K562 (cell line): ENCODE data around the gene SERPINA12. TPM values are rescaled to one million over a fixed set of nuclear protein-coding genes. Genes with fewer than 3 reads are reported as not detected.

Experiments
- FOXK1 ChIP-seq: sonication (generic); formaldehyde crosslinking; IDR thresholded peaks from 2 replicates; pipeline ENCODE4 v1.8.0; 2022; ENCODE audit warnings: missing genetic modification reagents, mild to moderate bottlenecking, borderline replicate concordance
- HMGN3 ChIP-seq: IDR thresholded peaks from 2 replicates; pipeline ENCODE4 v1.6.1; 2011; ENCODE audit warnings: borderline replicate concordance, low read depth, mild to moderate bottlenecking, mixed read lengths, low read length; ENCODE audit not compliant: insufficient read length; ENCODE audit errors: extremely low read depth
- MIER1 ChIP-seq: fragments of 450-650 bp; IDR thresholded peaks from 2 replicates; pipeline ENCODE4 v1.6.1; 2016; ENCODE audit warnings: antibody characterized with exemption, mild to moderate bottlenecking, low read depth
- PHF20 ChIP-seq: fragments of 450-650 bp; IDR thresholded peaks from 2 replicates; pipeline ENCODE4 v1.6.1; 2018; ENCODE audit not compliant: partially characterized antibody
- PRPF4 ChIP-seq: fragments of 200-400 bp; formaldehyde crosslinking; IDR thresholded peaks from one replicate; pipeline ENCODE4 v1.6.1; 2017; ENCODE audit warnings: low read length, low read depth, mild to moderate bottlenecking; ENCODE audit not compliant: insufficient read depth, poor library complexity, severe bottlenecking
- SMARCE1 ChIP-seq: fragments of 450-650 bp; IDR thresholded peaks from 2 replicates; pipeline ENCODE4 v1.7.1; 2016; ENCODE audit warnings: mild to moderate bottlenecking
- polyA plus RNA-seq, 8 experiments: library from polyadenylated mRNA; depleted of rRNA in 4 of 8; stranded (reverse) in 5 of 8; unstranded in 3 of 8; fragments of >200 nt; fragmentation: Nextera tagmentation in 2 of 8; fragmentation: Illumina TruSeq in 1 of 8; extraction: Ambion mirVana in 2 of 8; extraction: Trizol in 1 of 8; gene quantifications; 2 replicates each; pipeline versions ENCODE4 v1.2.1 to v1.2.3, GENCODE V29; 2011 to 2014; ENCODE audit warnings: inconsistent platforms in 1 of 8, missing spikeins in 1 of 8
- total RNA-seq, 7 experiments: library from RNA; depleted of rRNA in 6 of 7; stranded (reverse); fragments of >200 nt in 6 of 7; fragmentation: Illumina TruSeq in 2 of 7; extraction: Trizol in 2 of 7; gene quantifications; 2 replicates each; pipeline versions ENCODE4 v1.2.1 to v1.2.3, GENCODE V29; 2011 to 2021; ENCODE audit warnings: low replicate concordance in 1 of 7
- TF ChIP-seq, protein P1 (sequence below): fragments of 250-450 bp; sonication (Bioruptor Pico); IDR thresholded peaks from 2 replicates; pipeline ENCODE4 v1.6.1; 2021; ENCODE audit warnings: mild to moderate bottlenecking
- TF ChIP-seq, protein P2 (sequence below): IDR thresholded peaks from 2 replicates; pipeline ENCODE4 v1.6.1; 2011; ENCODE audit not compliant: insufficient read length; ENCODE audit errors: extremely low read depth
- TF ChIP-seq, protein P3 (sequence below): fragments of 450-650 bp; IDR thresholded peaks from 2 replicates; pipeline ENCODE4 v1.6.1; 2016; ENCODE audit warnings: antibody characterized with exemption

Gene SERPINA12
- total and polyA plus RNA-seq, 9 of the 15 experiments (the other 6 are each of a cell fraction or from before 2014, with no cell fraction given): not detected

DNA sequence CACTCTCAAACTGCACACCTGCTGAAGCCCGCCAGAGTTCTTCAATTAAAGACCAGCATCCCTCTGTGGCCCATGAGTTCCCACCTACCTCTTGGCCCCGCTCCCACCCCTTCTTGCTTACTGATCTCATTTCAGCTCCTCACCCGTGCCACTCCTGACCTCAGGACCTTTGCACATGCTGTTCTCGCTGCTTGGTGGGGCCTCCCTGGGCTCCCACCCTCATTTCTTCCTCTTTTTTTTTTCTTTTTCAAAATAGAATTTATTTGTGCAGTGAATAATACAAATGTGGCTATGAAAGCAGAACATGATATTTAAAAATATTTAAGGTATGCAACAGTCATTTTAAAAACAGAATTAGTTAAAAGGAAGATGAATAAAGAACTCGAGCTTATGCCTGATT, 24.8 kb downstream of the SERPINA12 start (continued):
- TF ChIP-seq, protein P1, sequence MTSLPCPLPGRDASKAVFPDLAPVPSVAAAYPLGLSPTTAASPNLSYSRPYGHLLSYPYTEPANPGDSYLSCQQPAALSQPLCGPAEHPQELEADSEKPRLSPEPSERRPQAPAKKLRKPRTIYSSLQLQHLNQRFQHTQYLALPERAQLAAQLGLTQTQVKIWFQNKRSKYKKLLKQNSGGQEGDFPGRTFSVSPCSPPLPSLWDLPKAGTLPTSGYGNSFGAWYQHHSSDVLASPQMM (CRISPR knock-in tag): no peak
- TF ChIP-seq PHF20 (no peak), MIER1 (no peak), PRPF4 (no peak), HMGN3 (no peak), SMARCE1 (no peak), FOXK1 (CRISPR knock-in tag) (no peak)
- TF ChIP-seq, protein P2, sequence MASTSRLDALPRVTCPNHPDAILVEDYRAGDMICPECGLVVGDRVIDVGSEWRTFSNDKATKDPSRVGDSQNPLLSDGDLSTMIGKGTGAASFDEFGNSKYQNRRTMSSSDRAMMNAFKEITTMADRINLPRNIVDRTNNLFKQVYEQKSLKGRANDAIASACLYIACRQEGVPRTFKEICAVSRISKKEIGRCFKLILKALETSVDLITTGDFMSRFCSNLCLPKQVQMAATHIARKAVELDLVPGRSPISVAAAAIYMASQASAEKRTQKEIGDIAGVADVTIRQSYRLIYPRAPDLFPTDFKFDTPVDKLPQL: no peak
- TF ChIP-seq, protein P3, sequence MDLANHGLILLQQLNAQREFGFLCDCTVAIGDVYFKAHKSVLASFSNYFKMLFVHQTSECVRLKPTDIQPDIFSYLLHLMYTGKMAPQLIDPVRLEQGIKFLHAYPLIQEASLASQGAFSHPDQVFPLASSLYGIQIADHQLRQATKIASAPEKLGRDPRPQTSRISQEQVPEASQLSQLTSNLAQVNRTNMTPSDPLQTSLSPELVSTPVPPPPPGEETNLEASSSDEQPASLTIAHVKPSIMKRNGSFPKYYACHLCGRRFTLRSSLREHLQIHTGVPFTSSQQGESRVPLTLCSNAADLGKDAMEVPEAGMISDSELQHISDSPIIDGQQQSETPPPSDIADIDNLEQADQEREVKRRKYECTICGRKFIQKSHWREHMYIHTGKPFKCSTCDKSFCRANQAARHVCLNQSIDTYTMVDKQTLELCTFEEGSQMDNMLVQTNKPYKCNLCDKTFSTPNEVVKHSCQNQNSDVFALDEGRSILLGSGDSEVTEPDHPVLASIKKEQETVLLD: no peak
